ENCODE results near the gene DIP2C. TPM values are rescaled to one million over a fixed set of nuclear protein-coding genes. Genes with fewer than 3 reads are reported as not detected.

The DIP2C gene
- total RNA-seq, 4 donors from 2014 or later: 13.4 to 32.0 (median 18.4) TPM

DNA sequence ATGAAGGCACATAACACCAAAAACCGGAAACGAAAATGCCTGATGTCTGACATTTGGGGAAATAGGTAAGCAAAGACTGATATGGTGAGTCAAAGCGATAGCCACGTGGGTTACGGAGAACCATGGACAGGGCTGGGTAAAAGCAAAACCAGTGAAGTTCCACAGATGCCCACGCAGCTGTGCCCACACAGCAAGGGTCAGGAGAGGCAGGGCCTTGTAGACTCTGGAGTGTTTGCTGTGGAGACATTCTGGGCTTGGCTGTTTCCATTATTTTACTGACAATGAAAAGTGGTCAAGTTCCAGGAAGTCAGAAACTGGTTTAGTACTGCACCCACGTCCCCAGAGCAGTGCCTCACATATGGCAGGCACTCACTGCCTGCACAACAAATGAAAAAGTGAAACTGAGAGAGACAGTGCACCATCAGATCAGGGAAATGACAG is 405.5 kb downstream of the DIP2C start:
- Histone ChIP-seq H3K27me3 (no peaks in the 10 kb centered on the region), H3K36me3 (peaks cover 0 to 7% (median 0%) of the 10 kb centered on the region in 4 donors), H3K4me3 (no peak overlapping the region), H3K9me3 (no peaks in the 10 kb centered on the region), H3K27ac (no peak overlapping the region), H3K4me1 (no peaks in the 10 kb centered on the region)
- no peak for TF ChIP-seq POLR2AphosphoS5 (IDR thresholded peaks at IDR 0.05)
- TF ChIP-seq, protein P1, sequence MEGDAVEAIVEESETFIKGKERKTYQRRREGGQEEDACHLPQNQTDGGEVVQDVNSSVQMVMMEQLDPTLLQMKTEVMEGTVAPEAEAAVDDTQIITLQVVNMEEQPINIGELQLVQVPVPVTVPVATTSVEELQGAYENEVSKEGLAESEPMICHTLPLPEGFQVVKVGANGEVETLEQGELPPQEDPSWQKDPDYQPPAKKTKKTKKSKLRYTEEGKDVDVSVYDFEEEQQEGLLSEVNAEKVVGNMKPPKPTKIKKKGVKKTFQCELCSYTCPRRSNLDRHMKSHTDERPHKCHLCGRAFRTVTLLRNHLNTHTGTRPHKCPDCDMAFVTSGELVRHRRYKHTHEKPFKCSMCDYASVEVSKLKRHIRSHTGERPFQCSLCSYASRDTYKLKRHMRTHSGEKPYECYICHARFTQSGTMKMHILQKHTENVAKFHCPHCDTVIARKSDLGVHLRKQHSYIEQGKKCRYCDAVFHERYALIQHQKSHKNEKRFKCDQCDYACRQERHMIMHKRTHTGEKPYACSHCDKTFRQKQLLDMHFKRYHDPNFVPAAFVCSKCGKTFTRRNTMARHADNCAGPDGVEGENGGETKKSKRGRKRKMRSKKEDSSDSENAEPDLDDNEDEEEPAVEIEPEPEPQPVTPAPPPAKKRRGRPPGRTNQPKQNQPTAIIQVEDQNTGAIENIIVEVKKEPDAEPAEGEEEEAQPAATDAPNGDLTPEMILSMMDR (IDR thresholded peaks at IDR 0.05): no peak
- no peak for TF ChIP-seq POLR2A (IDR thresholded peaks at IDR 0.05)
- TF ChIP-seq EP300 (IDR thresholded peaks at IDR 0.05; ENCODE audit: low read depth): no peak
- intact Hi-C loops (cut with DNase I; ENCODE audit: low total_unique reads) (no loop called here), in situ Hi-C loops (cut with MboI; ENCODE audit: low pct_ligation_motif_present in 1 of 4, low pct_unique_long_range_greater_than_20kb in 1 of 4, low sequenced_read_pairs in 3 of 4) (no loop called here)
- WGBS, 2 donors (ENCODE audit: low coverage in 1 of 2): 81 to 84% methylated on average over 6 to 7 of the region's 7 CpGs
- no peak for DNase-seq

DNA sequence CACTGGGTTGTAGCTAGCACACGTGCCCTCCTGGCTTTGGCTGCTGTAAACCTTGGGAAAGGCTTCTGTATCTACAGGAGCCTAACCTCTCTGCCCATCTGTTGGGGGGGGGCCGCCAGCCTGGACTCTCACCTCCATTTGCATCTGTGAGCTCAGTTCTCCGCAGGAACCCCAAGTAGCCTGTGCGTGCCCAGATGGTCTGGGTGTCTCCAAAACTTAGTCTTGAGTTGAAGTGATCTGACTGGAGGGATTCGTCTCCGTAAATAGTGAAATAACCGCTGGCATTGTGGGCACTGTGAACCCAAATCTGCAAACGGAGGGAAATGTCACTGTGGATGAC is 406.4 kb downstream of the DIP2C start:
- DNase-seq: no peak
- TF ChIP-seq POLR2A (IDR thresholded peaks at IDR 0.05) (no peak), POLR2AphosphoS5 (IDR thresholded peaks at IDR 0.05) (no peak), EP300 (IDR thresholded peaks at IDR 0.05; ENCODE audit: low read depth) (no peak)
- TF ChIP-seq, protein P1 (IDR thresholded peaks at IDR 0.05): no peak
- H3K36me3 ChIP-seq: peaks cover 0 to 7% (median 0%) of the 10 kb centered on the region in 4 donors
- in situ Hi-C loops (cut with MboI; ENCODE audit: low pct_ligation_motif_present in 1 of 4, low pct_unique_long_range_greater_than_20kb in 1 of 4, low sequenced_read_pairs in 3 of 4): no loop called here
- intact Hi-C loops (cut with DNase I; ENCODE audit: low total_unique reads): no loop called here
- 76 to 95% methylated on average over 4 to 8 of the region's 8 CpGs for WGBS, 2 donors (ENCODE audit: low coverage in 1 of 2)
- no peaks in the 10 kb centered on the region for H3K4me1 ChIP-seq
- H3K27ac ChIP-seq: no peak overlapping the region
- no peak overlapping the region for H3K4me3 ChIP-seq
- no peaks in the 10 kb centered on the region for H3K27me3 ChIP-seq
- H3K9me3 ChIP-seq: no peaks in the 10 kb centered on the region

DNA sequence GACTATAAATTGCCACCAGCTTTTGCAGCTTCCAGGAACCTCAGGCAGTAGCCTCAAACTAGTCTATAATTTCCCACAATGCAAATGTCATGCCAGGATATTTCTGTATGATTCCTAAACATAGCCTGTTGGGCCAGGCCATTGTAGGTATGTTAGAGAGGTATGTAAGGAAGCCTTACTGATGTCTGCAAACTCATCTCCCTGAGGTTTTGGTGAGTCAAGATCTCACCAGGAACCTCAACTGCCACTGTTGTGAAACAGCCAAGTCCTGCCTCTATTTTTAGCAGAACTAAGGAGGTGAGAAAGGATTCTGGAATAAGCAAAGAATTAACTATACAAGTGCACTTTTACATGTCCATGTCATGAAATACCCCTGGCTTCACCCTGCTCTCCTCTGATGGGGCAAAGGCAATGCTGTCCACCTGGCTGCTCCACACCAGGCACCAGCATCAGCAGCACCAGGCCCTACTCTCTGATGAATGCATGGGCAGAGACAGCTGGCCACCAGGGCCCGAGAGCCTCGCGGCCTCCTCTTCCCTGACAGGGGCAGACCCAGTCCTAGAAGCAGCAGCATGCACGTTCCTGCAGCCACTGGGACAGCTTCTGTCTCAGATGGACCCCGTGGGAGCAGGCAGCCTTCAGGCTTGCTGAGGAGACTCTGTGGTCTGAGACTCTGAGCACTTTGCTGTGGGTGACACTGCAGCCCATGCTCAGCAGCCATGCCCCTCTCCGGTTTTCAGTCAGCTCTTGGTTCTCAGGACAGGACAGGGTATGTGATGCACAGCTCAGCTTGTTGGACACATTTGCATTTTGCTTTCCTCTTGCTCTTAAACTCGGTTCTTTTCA is 407.0 kb downstream of the DIP2C start:
- peaks cover 0 to 7% (median 0%) of the 10 kb centered on the region in 4 donors for H3K36me3 ChIP-seq

GRCh38 chr10:279655-280054 is 409.8 kb downstream of the DIP2C start:
- Histone ChIP-seq H3K4me3 (no peak overlapping the region), H3K27me3 (no peaks in the 10 kb centered on the region), H3K9me3 (no peaks in the 10 kb centered on the region), H3K27ac (no peak overlapping the region), H3K36me3 (peaks cover 0 to 7% (median 0%) of the 10 kb centered on the region in 4 donors), H3K4me1 (no peaks in the 10 kb centered on the region)
- intact Hi-C loops (cut with DNase I; ENCODE audit: low total_unique reads) (no loop called here), in situ Hi-C loops (cut with MboI; ENCODE audit: low pct_ligation_motif_present in 1 of 4, low pct_unique_long_range_greater_than_20kb in 1 of 4, low sequenced_read_pairs in 3 of 4) (no loop called here)
- 90% methylated on average over 10 of the region's 10 CpGs; no CpG with 5 or more reads in 1 of the 2 donors for WGBS, 2 donors (ENCODE audit: low coverage in 1 of 2)
- no peak for DNase-seq
- no peak for TF ChIP-seq POLR2AphosphoS5 (IDR thresholded peaks at IDR 0.05)

More for the DNA sequence above, 407.0 kb downstream of the DIP2C start:
- Histone ChIP-seq H3K4me1 (no peaks in the 10 kb centered on the region), H3K27ac (no peak overlapping the region), H3K27me3 (no peaks in the 10 kb centered on the region), H3K9me3 (no peaks in the 10 kb centered on the region), H3K4me3 (no peak overlapping the region)
- no peak for TF ChIP-seq POLR2A (IDR thresholded peaks at IDR 0.05)
- TF ChIP-seq POLR2AphosphoS5 (IDR thresholded peaks at IDR 0.05): no peak
- TF ChIP-seq, protein P1 (IDR thresholded peaks at IDR 0.05): no peak
- no peak for TF ChIP-seq EP300 (IDR thresholded peaks at IDR 0.05; ENCODE audit: low read depth)
- WGBS, 2 donors (ENCODE audit: low coverage in 1 of 2): 95% methylated on average over 4 of the region's 7 CpGs; no CpG with 5 or more reads in 1 of the 2 donors
- intact Hi-C loops (cut with DNase I; ENCODE audit: low total_unique reads): no loop called here
- in situ Hi-C loops (cut with MboI; ENCODE audit: low pct_ligation_motif_present in 1 of 4, low pct_unique_long_range_greater_than_20kb in 1 of 4, low sequenced_read_pairs in 3 of 4): no loop called here
- DNase-seq: no peak

Data from transverse colon (tissue), 4 donors.